GM23338 (cell line): ENCODE results near the gene MYH14. TPM values are rescaled to one million over a fixed set of nuclear protein-coding genes. Genes with fewer than 3 reads are reported as not detected.

Experiments
- ATAC-seq: fragments of 200-7000 bp; cut with Tn5 transposase; 3 replicates; pipeline ENCODE4 v1.9.1; 2020
- DNase-seq: peaks from one replicate; pipeline ENCODE4 v3.0.0-alpha.2; 2015; ENCODE audit warnings: low spot score
- H2AFZ ChIP-seq: fragments of 200-600 bp; sonication (generic); 2 replicates; pipeline ENCODE4 v1.8.0; 2016; ENCODE audit warnings: antibody characterized with exemption, mild to moderate bottlenecking, moderate library complexity
- H3F3A ChIP-seq: fragments of 200-600 bp; sonication (generic); replicated peaks from 2 replicates; pipeline ENCODE4 v1.8.0; 2017; ENCODE audit warnings: antibody characterized with exemption, mixed run types, low read depth
- H3K27ac ChIP-seq: fragments of 200-600 bp; sonication (generic); 2 replicates; pipeline ENCODE4 v1.6.1; 2016; ENCODE audit warnings: low read depth
- H3K27me3 ChIP-seq: fragments of 200-600 bp; sonication (generic); 2 replicates; pipeline ENCODE4 v1.8.0; 2016; ENCODE audit warnings: mild to moderate bottlenecking, mixed run types, moderate library complexity; ENCODE audit not compliant: insufficient read depth
- H3K36me3 ChIP-seq: fragments of 200-600 bp; sonication (generic); 2 replicates; pipeline ENCODE4 v1.8.0; 2016; ENCODE audit warnings: mild to moderate bottlenecking; ENCODE audit not compliant: insufficient read depth
- H3K4me1 ChIP-seq: fragments of 200-600 bp; sonication (generic); 2 replicates; pipeline ENCODE4 v1.8.0; 2016; ENCODE audit warnings: mild to moderate bottlenecking, moderate library complexity; ENCODE audit not compliant: insufficient read depth
- H3K4me2 ChIP-seq: fragments of 200-600 bp; sonication (generic); 2 replicates; pipeline ENCODE4 v1.7.1; 2017; ENCODE audit warnings: mixed run types
- H3K4me3 ChIP-seq: fragments of 200-600 bp; sonication (generic); 2 replicates; pipeline ENCODE4 v1.6.1; 2016; ENCODE audit warnings: mixed run types
- H3K79me2 ChIP-seq: fragments of 200-600 bp; sonication (generic); replicated peaks from 2 replicates; pipeline ENCODE4 v1.8.0; 2017; ENCODE audit warnings: mild to moderate bottlenecking; ENCODE audit not compliant: insufficient read depth
- H3K9me2 ChIP-seq: fragments of 200-600 bp; sonication (generic); 2 replicates; pipeline ENCODE4 v1.8.0; 2017; ENCODE audit not compliant: insufficient read depth
- H4K20me1 ChIP-seq: fragments of 200-600 bp; sonication (generic); replicated peaks from 2 replicates; pipeline ENCODE4 v1.8.0; 2017; ENCODE audit warnings: mild to moderate bottlenecking; ENCODE audit not compliant: insufficient read depth
- H3K27ac Mint-ChIP-seq: 2 replicates; pipeline ENCODE4 v1.8.0; 2020; ENCODE audit warnings: inconsistent platforms, mild to moderate bottlenecking, moderate library complexity, mixed read lengths
- H3K27me3 Mint-ChIP-seq: 3 replicates; pipeline ENCODE4 v1.8.0; 2022; ENCODE audit warnings: low read depth, mild to moderate bottlenecking, moderate library complexity, mixed read lengths, inconsistent platforms; ENCODE audit not compliant: insufficient read depth, poor library complexity
- H3K36me3 Mint-ChIP-seq: 3 replicates; pipeline ENCODE4 v1.8.0; 2021; ENCODE audit warnings: low read depth, mild to moderate bottlenecking, inconsistent platforms, moderate library complexity, mixed read lengths
- H3K4me1 Mint-ChIP-seq: 3 replicates; pipeline ENCODE4 v1.8.0; 2020; ENCODE audit warnings: mild to moderate bottlenecking, inconsistent platforms, mixed read lengths
- H3K4me3 Mint-ChIP-seq: 3 replicates; pipeline ENCODE4 v1.8.0; 2021; ENCODE audit warnings: moderate library complexity, mild to moderate bottlenecking, inconsistent platforms, mixed read lengths
- H3K9me3 Mint-ChIP-seq: 3 replicates; pipeline ENCODE4 v1.8.0; 2020; ENCODE audit warnings: moderate library complexity, mild to moderate bottlenecking, inconsistent platforms, mixed read lengths
- CTCF ChIP-seq, 2 experiments: fragments of 200-600 bp in 1 of 2; sonication (generic) in 1 of 2; conservative IDR thresholded peaks; 2 replicates each; pipeline versions ENCODE4 v1.5.1 to v1.6.1; 2016 to 2017; ENCODE audit warnings: antibody characterized with exemption in 2 of 2, low read depth in 2 of 2, mild to moderate bottlenecking in 2 of 2, moderate library complexity in 1 of 2
- EZH2 ChIP-seq: fragments of 200-600 bp; sonication (generic); IDR thresholded peaks from one replicate; pipeline ENCODE4 v1.8.0; 2017; ENCODE audit warnings: antibody characterized with exemption, mild to moderate bottlenecking, low read depth; ENCODE audit not compliant: unreplicated experiment
- EZH2phosphoT487 ChIP-seq: fragments of 200-600 bp; sonication (generic); IDR thresholded peaks from one replicate; pipeline ENCODE4 v1.8.1; 2018; ENCODE audit warnings: antibody characterized with exemption; ENCODE audit not compliant: unreplicated experiment
- POLR2AphosphoS5 ChIP-seq: IDR thresholded peaks from 2 replicates; pipeline ENCODE4 v1.6.1; 2016; ENCODE audit warnings: antibody characterized with exemption, low read depth
- STAT1 ChIP-seq: IDR thresholded peaks from one replicate; pipeline ENCODE4 v1.6.1; 2016; ENCODE audit warnings: antibody characterized with exemption; ENCODE audit not compliant: unreplicated experiment
- ZNF331 ChIP-seq: fragments of 250-450 bp; sonication (Bioruptor Pico); IDR thresholded peaks from 2 replicates; pipeline ENCODE4 v1.5.0; 2020; ENCODE audit warnings: low read depth, mild to moderate bottlenecking, moderate library complexity
- polyA plus RNA-seq: library from polyadenylated mRNA; unstranded; fragments of >200 nt; fragmentation: Nextera tagmentation; extraction: Ambion mirVana; gene quantifications from 2 replicates; pipeline ENCODE4 v1.2.1, GENCODE V29; 2016
- total RNA-seq: library from RNA; depleted of rRNA; stranded (reverse); fragments of >200 nt; shearing (Covaris generic); gene quantifications from 2 replicates; pipeline ENCODE4 v1.2.3, GENCODE V29; 2014
- TF ChIP-seq, protein P1 (sequence below): IDR thresholded peaks from one replicate; pipeline ENCODE4 v1.6.1; 2018; ENCODE audit warnings: antibody characterized with exemption; ENCODE audit not compliant: unreplicated experiment
- TF ChIP-seq, protein P2 (sequence below): IDR thresholded peaks from 2 replicates; pipeline ENCODE4 v1.6.1; 2016; ENCODE audit warnings: antibody characterized with exemption

The MYH14 gene
- total and polyA plus RNA-seq, 2 experiments from 2014 or later = 25.5 to 27.5 TPM

GRCh38 chr19:50214699-50215543 is 11.5 kb downstream of the MYH14 start:
- Histone ChIP-seq H3K27me3 (no peaks in the 10 kb centered on the region), H3K4me2 (peak overlapping the region; percentile 55; the same call in 1 of the 2 replicates), H3F3A (no peaks in the 10 kb centered on the region), H3K4me1 (peaks cover 5% of the 10 kb centered on the region; the same call in 1 of the 2 replicates), H3K79me2 (no peaks in the 10 kb centered on the region), H3K36me3 (no peaks in the 10 kb centered on the region), H3K9me2 (no peaks in the 10 kb centered on the region), H3K27ac (no peak overlapping the region), H2AFZ (no peak overlapping the region), H3K4me3 (no peak overlapping the region), H4K20me1 (no peaks in the 10 kb centered on the region; the same call in 1 of the 2 replicates)
- Mint-ChIP-seq H3K36me3 (peaks cover 13% of the 10 kb centered on the region; the same call in 2 of the 3 replicates), H3K27me3 (peaks cover 2% of the 10 kb centered on the region), H3K27ac (no peak overlapping the region), H3K9me3 (peaks cover 86% of the 10 kb centered on the region), H3K4me1 (no peaks in the 10 kb centered on the region), H3K4me3 (no peak overlapping the region)
- ATAC-seq (no peak), DNase-seq (peak; percentile 63)
- TF ChIP-seq POLR2AphosphoS5 (no peak), EZH2 (no peak), ZNF331 (CRISPR knock-in tag) (no peak)
- TF ChIP-seq, protein P1, sequence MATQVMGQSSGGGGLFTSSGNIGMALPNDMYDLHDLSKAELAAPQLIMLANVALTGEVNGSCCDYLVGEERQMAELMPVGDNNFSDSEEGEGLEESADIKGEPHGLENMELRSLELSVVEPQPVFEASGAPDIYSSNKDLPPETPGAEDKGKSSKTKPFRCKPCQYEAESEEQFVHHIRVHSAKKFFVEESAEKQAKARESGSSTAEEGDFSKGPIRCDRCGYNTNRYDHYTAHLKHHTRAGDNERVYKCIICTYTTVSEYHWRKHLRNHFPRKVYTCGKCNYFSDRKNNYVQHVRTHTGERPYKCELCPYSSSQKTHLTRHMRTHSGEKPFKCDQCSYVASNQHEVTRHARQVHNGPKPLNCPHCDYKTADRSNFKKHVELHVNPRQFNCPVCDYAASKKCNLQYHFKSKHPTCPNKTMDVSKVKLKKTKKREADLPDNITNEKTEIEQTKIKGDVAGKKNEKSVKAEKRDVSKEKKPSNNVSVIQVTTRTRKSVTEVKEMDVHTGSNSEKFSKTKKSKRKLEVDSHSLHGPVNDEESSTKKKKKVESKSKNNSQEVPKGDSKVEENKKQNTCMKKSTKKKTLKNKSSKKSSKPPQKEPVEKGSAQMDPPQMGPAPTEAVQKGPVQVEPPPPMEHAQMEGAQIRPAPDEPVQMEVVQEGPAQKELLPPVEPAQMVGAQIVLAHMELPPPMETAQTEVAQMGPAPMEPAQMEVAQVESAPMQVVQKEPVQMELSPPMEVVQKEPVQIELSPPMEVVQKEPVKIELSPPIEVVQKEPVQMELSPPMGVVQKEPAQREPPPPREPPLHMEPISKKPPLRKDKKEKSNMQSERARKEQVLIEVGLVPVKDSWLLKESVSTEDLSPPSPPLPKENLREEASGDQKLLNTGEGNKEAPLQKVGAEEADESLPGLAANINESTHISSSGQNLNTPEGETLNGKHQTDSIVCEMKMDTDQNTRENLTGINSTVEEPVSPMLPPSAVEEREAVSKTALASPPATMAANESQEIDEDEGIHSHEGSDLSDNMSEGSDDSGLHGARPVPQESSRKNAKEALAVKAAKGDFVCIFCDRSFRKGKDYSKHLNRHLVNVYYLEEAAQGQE = no peak
- TF ChIP-seq, protein P2, sequence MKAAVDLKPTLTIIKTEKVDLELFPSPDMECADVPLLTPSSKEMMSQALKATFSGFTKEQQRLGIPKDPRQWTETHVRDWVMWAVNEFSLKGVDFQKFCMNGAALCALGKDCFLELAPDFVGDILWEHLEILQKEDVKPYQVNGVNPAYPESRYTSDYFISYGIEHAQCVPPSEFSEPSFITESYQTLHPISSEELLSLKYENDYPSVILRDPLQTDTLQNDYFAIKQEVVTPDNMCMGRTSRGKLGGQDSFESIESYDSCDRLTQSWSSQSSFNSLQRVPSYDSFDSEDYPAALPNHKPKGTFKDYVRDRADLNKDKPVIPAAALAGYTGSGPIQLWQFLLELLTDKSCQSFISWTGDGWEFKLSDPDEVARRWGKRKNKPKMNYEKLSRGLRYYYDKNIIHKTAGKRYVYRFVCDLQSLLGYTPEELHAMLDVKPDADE = no peak

GRCh38 chr19:50215820-50216219 is 12.4 kb downstream of the MYH14 start:
- Histone ChIP-seq H2AFZ (no peak overlapping the region), H3K27me3 (no peaks in the 10 kb centered on the region), H3K36me3 (no peaks in the 10 kb centered on the region), H3K4me1 (peaks cover 5% of the 10 kb centered on the region; the same call in 1 of the 2 replicates), H3K79me2 (no peaks in the 10 kb centered on the region), H3K4me3 (no peak overlapping the region), H3K27ac (no peak overlapping the region), H3K4me2 (no peak overlapping the region), H4K20me1 (no peaks in the 10 kb centered on the region; the same call in 1 of the 2 replicates), H3F3A (no peaks in the 10 kb centered on the region), H3K9me2 (no peaks in the 10 kb centered on the region)
- Mint-ChIP-seq H3K27ac (no peak overlapping the region), H3K27me3 (peaks cover 2% of the 10 kb centered on the region), H3K4me1 (no peaks in the 10 kb centered on the region), H3K36me3 (peaks cover 10% of the 10 kb centered on the region; the same call in 2 of the 3 replicates), H3K9me3 (peaks cover 85% of the 10 kb centered on the region), H3K4me3 (no peak overlapping the region)
- no peak for DNase-seq
- no peak for ATAC-seq
- no peak for TF ChIP-seq STAT1
- TF ChIP-seq, protein P1 = no peak
- no peak for TF ChIP-seq CTCF (conservative IDR thresholded peaks at IDR 0.05; ENCODE audit: low read depth in 2 of 2)
- TF ChIP-seq, protein P2 = no peak
- TF ChIP-seq EZH2phosphoT487 = no peak
